Measurements from ENCODE around the gene TRPM3.

DNA sequence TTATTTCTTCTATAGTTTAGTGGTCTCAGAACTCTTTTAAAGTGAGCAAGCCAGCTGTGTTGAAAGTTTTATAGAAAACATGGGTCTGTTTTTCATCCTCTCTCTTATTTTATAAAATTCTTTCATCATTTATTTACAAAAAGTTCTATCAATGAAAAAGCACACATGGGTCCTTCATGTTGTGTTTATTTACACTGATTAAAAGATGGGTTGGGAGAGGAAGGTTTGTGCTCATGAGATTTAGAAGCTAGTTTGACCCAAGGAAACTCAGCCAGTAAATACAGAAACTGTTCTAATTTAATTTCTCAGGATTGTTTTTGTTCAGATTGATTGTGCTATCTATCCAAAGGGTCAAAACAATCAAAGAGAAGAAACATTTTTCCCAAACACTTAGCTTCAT lies 528.2 kb downstream of the TRPM3 start:
- TF ChIP-seq EZH2 (IDR thresholded peaks at IDR 0.05; ENCODE audit: low read length, unreplicated experiment) (no peak), CTCF (conservative IDR thresholded peaks at IDR 0.05; ENCODE audit: low read depth, low read length) (no peak), EZH2phosphoT487 (IDR thresholded peaks at IDR 0.05; ENCODE audit: borderline replicate concordance, low read length) (no peak)

Data from PC-3 (cell line).